ENCODE data around the gene ELF1.

ELF1 gene

DNA sequence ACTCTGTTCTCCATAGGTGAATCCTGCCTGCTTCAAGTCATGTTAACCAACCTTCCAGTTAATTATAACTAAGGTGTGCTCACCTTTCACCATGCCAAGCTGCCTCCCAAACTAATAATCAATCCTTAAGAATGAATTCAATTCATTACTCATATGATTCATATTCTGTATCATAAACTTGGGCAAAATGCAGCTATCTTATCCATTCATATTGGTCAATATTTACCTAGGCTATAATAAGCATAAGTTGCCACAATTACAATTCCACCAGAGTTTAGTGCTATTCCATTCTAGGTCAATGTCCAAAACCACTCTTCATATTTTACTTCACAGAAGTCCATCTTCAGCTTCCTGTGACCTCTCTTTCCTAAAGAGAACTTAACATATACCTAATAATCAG is 13.4 kb downstream of the ELF1 start:
- Histone ChIP-seq H3K4me1 (ENCODE audit: insufficient read depth, low read length, severe bottlenecking) (peaks cover 97% of the 10 kb centered on the region), H3K9ac (ENCODE audit: low read length) (peak overlapping the region; percentile 75), H3K36me3 (ENCODE audit: insufficient read depth, low read length) (peaks cover 16% of the 10 kb centered on the region), H3K4me3 (ENCODE audit: low read depth, low read length, poor library complexity, severe bottlenecking) (peak overlapping the region; percentile 61), H4K20me1 (ENCODE audit: insufficient read depth, low read length) (no peaks in the 10 kb centered on the region), H3K79me2 (ENCODE audit: insufficient read depth, low read length) (peaks cover 98% of the 10 kb centered on the region), H3F3A (ENCODE audit: insufficient read depth, low read length) (peaks cover 13% of the 10 kb centered on the region; the same call in 1 of the 2 replicates), H3K27me3 (ENCODE audit: insufficient read depth, low read length) (no peaks in the 10 kb centered on the region), H2AFZ (ENCODE audit: low read length) (no peak overlapping the region), H3K27ac (ENCODE audit: low read depth, low read length, poor library complexity, severe bottlenecking) (peak overlapping the region; percentile 98), H3K9me3 (ENCODE audit: low read length) (no peaks in the 10 kb centered on the region), H3K4me2 (ENCODE audit: low read length) (peak overlapping the region; percentile 94), H3K9me2 (ENCODE audit: low read depth, low read length) (no peaks in the 10 kb centered on the region)
- no peak for TF ChIP-seq EZH2 (IDR thresholded peaks at IDR 0.05; ENCODE audit: borderline replicate concordance, low read length)

DNA sequence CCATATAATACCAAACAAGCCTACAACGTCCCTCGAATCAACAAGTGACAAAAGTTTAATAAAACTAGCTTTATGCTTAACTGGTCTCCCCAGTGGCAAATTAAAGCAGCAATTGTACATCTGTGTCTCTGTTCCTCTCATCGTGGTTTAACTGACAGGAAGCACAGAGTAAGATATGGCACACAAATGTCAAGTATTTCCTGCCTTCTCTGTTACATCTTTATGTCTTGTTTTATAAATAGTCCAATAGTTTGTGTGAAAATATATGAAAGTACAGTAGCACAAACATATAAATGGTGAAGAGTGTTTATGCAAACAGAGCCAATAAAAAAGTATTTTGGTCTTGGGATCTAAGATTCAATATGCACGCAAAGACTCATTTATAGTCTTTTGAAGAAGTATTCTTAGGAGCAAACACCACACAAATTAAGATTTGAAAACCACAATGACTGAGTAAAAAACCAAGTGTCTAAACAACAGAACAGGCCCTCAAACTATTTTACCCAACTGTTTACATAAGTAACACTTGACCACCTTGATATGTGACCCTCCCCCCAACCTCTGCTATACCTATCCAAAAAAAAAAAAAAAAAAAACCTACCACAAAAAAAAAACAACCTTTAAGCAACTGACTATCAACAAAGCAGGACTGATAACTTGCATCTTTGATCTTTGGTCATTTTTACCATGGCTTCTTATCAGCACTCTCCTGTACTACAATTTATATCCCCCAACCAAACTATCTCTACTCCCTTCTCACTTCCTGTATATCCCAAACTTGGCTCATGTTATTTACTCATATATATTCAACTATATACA is 14.0 kb downstream of the ELF1 start:
- Histone ChIP-seq H4K20me1 (ENCODE audit: insufficient read depth, low read length) (no peaks in the 10 kb centered on the region), H3K4me2 (ENCODE audit: low read length) (peak overlapping the region; percentile 94), H3K9me3 (ENCODE audit: low read length) (no peaks in the 10 kb centered on the region), H3K36me3 (ENCODE audit: insufficient read depth, low read length) (peaks cover 19% of the 10 kb centered on the region), H3F3A (ENCODE audit: insufficient read depth, low read length) (peaks cover 13% of the 10 kb centered on the region; the same call in 1 of the 2 replicates), H3K4me3 (ENCODE audit: low read depth, low read length, poor library complexity, severe bottlenecking) (peak overlapping the region; percentile 61), H3K27ac (ENCODE audit: low read depth, low read length, poor library complexity, severe bottlenecking) (peak overlapping the region; percentile 98), H3K9ac (ENCODE audit: low read length) (peak overlapping the region; percentile 75), H2AFZ (ENCODE audit: low read length) (no peak overlapping the region), H3K27me3 (ENCODE audit: insufficient read depth, low read length) (no peaks in the 10 kb centered on the region), H3K4me1 (ENCODE audit: insufficient read depth, low read length, severe bottlenecking) (peaks cover 99% of the 10 kb centered on the region), H3K79me2 (ENCODE audit: insufficient read depth, low read length) (peaks cover 99% of the 10 kb centered on the region), H3K9me2 (ENCODE audit: low read depth, low read length) (no peaks in the 10 kb centered on the region)
- TF ChIP-seq EZH2 (IDR thresholded peaks at IDR 0.05; ENCODE audit: borderline replicate concordance, low read length) (no peak), CTCF (IDR thresholded peaks at IDR 0.05; ENCODE audit: low read length) (no peak)

GRCh38 chr13:41002606-41003005 is 16.5 kb downstream of the ELF1 start:
- Histone ChIP-seq H3K27ac (ENCODE audit: low read depth, low read length, poor library complexity, severe bottlenecking) (peak overlapping the region; percentile 98), H3K4me2 (ENCODE audit: low read length) (no peak overlapping the region; the same call in 1 of the 2 replicates)

More at GRCh38 chr13:41002606-41003005, 16.5 kb downstream of the ELF1 start:
- no peaks in the 10 kb centered on the region for H3K9me3 ChIP-seq (ENCODE audit: low read length)
- H3K36me3 ChIP-seq (ENCODE audit: insufficient read depth, low read length), result peaks cover 43% of the 10 kb centered on the region
- H3K27me3 ChIP-seq (ENCODE audit: insufficient read depth, low read length), result no peaks in the 10 kb centered on the region
- no peak for TF ChIP-seq CTCF (IDR thresholded peaks at IDR 0.05; ENCODE audit: low read length)
- TF ChIP-seq EZH2 (IDR thresholded peaks at IDR 0.05; ENCODE audit: borderline replicate concordance, low read length), result no peak
- H3K9me2 ChIP-seq (ENCODE audit: low read depth, low read length), result no peaks in the 10 kb centered on the region
- H3K9ac ChIP-seq (ENCODE audit: low read length), result no peak overlapping the region
- no peak overlapping the region for H3K4me3 ChIP-seq (ENCODE audit: low read depth, low read length, poor library complexity, severe bottlenecking)
- H4K20me1 ChIP-seq (ENCODE audit: insufficient read depth, low read length), result no peaks in the 10 kb centered on the region
- peaks cover 13% of the 10 kb centered on the region; the same call in 1 of the 2 replicates for H3F3A ChIP-seq (ENCODE audit: insufficient read depth, low read length)
- H2AFZ ChIP-seq (ENCODE audit: low read length), result no peak overlapping the region
- H3K4me1 ChIP-seq (ENCODE audit: insufficient read depth, low read length, severe bottlenecking), result peaks cover 99% of the 10 kb centered on the region
- peaks cover 99% of the 10 kb centered on the region for H3K79me2 ChIP-seq (ENCODE audit: insufficient read depth, low read length)

Data from OCI-LY1 (cell line).